ENCODE measurements around the gene RIN1.
"Not testable (repeated sequence)": the region's sequence is repeated elsewhere in the genome, so short reads cannot be mapped to it uniquely, and the experiment has no call there.

GRCh38 chr11:66373690-66374287 lies 37.6 kb upstream of the RIN1 start:
- not testable (repeated sequence) for TF ChIP-seq CTCF (conservative IDR thresholded peaks at IDR 0.05; ENCODE audit: low read depth in 2 of 2); ZNF462 (CRISPR knock-in tag; IDR thresholded peaks at IDR 0.05); EZH2 (IDR thresholded peaks at IDR 0.05; ENCODE audit: low read depth, unreplicated experiment); JUNB (IDR thresholded peaks at IDR 0.05; ENCODE audit: unreplicated experiment); POLR2AphosphoS5 (IDR thresholded peaks at IDR 0.05; ENCODE audit: low read depth); CREB1 (CRISPR knock-in tag; IDR thresholded peaks at IDR 0.05; ENCODE audit: low read depth); NANOG (IDR thresholded peaks at IDR 0.05; ENCODE audit: borderline replicate concordance); EZH2phosphoT487 (IDR thresholded peaks at IDR 0.05; ENCODE audit: unreplicated experiment)
